Osteoblast (primary cell): ENCODE data around the gene DCLRE1B. TPM values are rescaled to one million over a fixed set of nuclear protein-coding genes. Genes with fewer than 3 reads are reported as not detected.
A peak's percentile ranks its signal among the peaks of the same experiment; 100 is the strongest.
"Not testable (repeated sequence)": the region's sequence is repeated elsewhere in the genome, so short reads cannot be mapped to it uniquely, and the experiment has no call there.

ENCODE experiments used
- DNase-seq: peaks from one replicate; pipeline ENCODE4 v3.0.0; 2011; ENCODE audit warnings: low spot score, mixed read lengths; ENCODE audit not compliant: insufficient read length; ENCODE audit errors: missing footprints
- H2AFZ ChIP-seq: 2 replicates; pipeline ENCODE4 v1.6.0; 2011; ENCODE audit warnings: mild to moderate bottlenecking, low read length
- H3K27ac ChIP-seq: 2 replicates; pipeline ENCODE4 v1.5.1; 2011; ENCODE audit warnings: mild to moderate bottlenecking, low read depth, low read length, moderate library complexity
- H3K27me3 ChIP-seq: 2 replicates; pipeline ENCODE4 v1.6.0; 2012; ENCODE audit warnings: mild to moderate bottlenecking, control low read depth, inconsistent platforms, low read length, moderate library complexity; ENCODE audit not compliant: insufficient read depth
- H3K36me3 ChIP-seq: 2 replicates; pipeline ENCODE4 v1.5.1; 2011; ENCODE audit warnings: mild to moderate bottlenecking, low read length, control low read depth, moderate library complexity; ENCODE audit not compliant: insufficient read depth
- H3K4me1 ChIP-seq: 2 replicates; pipeline ENCODE4 v1.5.1; 2011; ENCODE audit warnings: mild to moderate bottlenecking, low read length, control low read depth, moderate library complexity; ENCODE audit not compliant: insufficient read depth
- H3K4me2 ChIP-seq: 2 replicates; pipeline ENCODE4 v1.6.0; 2011; ENCODE audit warnings: mild to moderate bottlenecking, low read length; ENCODE audit not compliant: insufficient read depth
- H3K4me3 ChIP-seq: fragments of 200-600 bp; sonication (generic); 3 replicates; pipeline ENCODE4 v1.5.1; 2012; ENCODE audit warnings: mild to moderate bottlenecking, low read length, inconsistent platforms; ENCODE audit not compliant: insufficient read depth
- H3K79me2 ChIP-seq: 2 replicates; pipeline ENCODE4 v1.6.0; 2012; ENCODE audit warnings: mild to moderate bottlenecking, low read length, control low read depth, inconsistent platforms; ENCODE audit not compliant: insufficient read depth
- H3K9me3 ChIP-seq: 2 replicates; pipeline ENCODE4 v1.5.1; 2011; ENCODE audit warnings: low read depth, low read length, control low read depth
- H4K20me1 ChIP-seq: 2 replicates; pipeline ENCODE4 v1.6.0; 2012; ENCODE audit warnings: mild to moderate bottlenecking, low read length, control low read depth; ENCODE audit not compliant: insufficient read depth
- CTCF ChIP-seq: IDR thresholded peaks from 2 replicates; pipeline ENCODE4 v1.5.1; 2011; ENCODE audit warnings: mild to moderate bottlenecking, low read depth, low read length, moderate library complexity; ENCODE audit errors: extremely low read depth
- total RNA-seq: library from RNA; depleted of rRNA; stranded (reverse); fragments of >200 nt; gene quantifications from 2 replicates; pipeline ENCODE4 v1.2.3, GENCODE V29; 2012

The DCLRE1B gene
- total RNA-seq, 1 donor, result 3.6 TPM

DNA sequence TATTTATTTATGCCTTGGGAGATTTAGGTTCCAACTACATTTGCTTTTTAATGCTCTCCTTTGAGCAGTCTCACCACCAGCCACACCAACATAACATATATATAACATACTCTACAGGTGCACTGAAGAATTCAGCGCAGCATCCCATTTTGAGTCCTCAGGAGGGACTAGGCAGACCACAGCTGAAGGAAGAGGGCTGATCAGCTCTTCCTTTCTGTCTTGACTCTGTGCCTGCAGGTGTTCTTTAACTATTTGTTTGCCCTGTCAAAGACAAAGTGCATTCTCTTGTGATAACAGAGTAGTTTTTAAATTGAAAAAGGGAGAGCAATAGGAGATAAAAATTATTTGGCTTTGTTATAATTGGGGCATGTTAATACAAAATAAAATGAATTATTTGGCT is 41.0 kb downstream of the DCLRE1B start:
- Histone ChIP-seq H3K79me2 (peaks cover 77% of the 10 kb centered on the region), H3K9me3 (no peaks in the 10 kb centered on the region), H3K4me2 (no peak overlapping the region), H4K20me1 (no peaks in the 10 kb centered on the region), H3K36me3 (peaks cover 3% of the 10 kb centered on the region), H3K27ac (no peak overlapping the region), H3K4me1 (peaks cover 4% of the 10 kb centered on the region), H3K27me3 (no peaks in the 10 kb centered on the region), H2AFZ (no peak overlapping the region), H3K4me3 (no peak overlapping the region)
- no peak for DNase-seq
- TF ChIP-seq CTCF, result no peak

DNA sequence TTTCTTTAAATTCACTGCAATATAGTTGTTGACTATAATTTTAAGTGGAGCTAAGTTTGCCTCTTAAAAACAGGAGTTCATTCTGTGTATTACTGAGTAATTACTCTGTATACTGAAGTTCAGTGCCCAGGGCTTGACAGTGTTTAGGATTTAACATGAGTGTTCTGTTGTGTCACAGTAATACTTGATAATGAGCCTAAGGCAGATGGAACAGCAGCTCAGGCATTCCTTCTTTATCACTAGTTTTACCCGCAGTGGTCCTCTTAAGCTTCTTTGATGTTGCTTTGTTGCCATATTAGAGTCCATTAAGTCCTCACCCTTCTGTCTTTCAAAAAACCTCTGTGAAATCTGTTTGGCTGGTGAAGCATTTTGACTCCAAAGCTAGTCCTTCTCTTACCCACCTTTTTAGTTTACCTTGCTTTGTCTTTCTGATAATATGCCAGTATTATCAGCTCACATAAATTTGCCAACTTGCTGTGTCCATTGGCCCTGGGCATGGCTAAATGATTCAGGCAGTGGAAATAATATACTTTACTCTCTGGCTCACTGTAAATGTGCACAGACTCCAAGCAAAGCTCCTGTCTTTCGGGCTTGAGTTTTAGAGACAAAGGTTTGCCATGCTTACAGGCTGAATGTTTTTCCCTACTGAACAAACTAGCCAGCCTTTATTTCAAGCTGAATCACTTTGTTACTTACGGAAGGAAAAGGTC is 41.7 kb downstream of the DCLRE1B start:
- no peaks in the 10 kb centered on the region for H3K9me3 ChIP-seq
- peaks cover 4% of the 10 kb centered on the region for H3K4me1 ChIP-seq
- H4K20me1 ChIP-seq, result no peaks in the 10 kb centered on the region
- no peaks in the 10 kb centered on the region for H3K36me3 ChIP-seq
- TF ChIP-seq CTCF, result no peak
- no peak overlapping the region for H3K4me3 ChIP-seq
- H3K27ac ChIP-seq, result no peak overlapping the region
- H2AFZ ChIP-seq, result no peak overlapping the region
- peaks cover 82% of the 10 kb centered on the region for H3K79me2 ChIP-seq
- peak overlapping the region; percentile 31 for H3K4me2 ChIP-seq
- no peaks in the 10 kb centered on the region for H3K27me3 ChIP-seq
- DNase-seq, result no peak

- no peaks in the 10 kb centered on the region for H3K27me3 ChIP-seq
- H3K27ac ChIP-seq, result no peak overlapping the region
- no peaks in the 10 kb centered on the region for H4K20me1 ChIP-seq
- H2AFZ ChIP-seq, result no peak overlapping the region
- peak overlapping the region; percentile 31 for H3K4me2 ChIP-seq
- no peaks in the 10 kb centered on the region for H3K9me3 ChIP-seq
- H3K4me1 ChIP-seq, result peaks cover 4% of the 10 kb centered on the region
- H3K36me3 ChIP-seq, result no peaks in the 10 kb centered on the region
- TF ChIP-seq CTCF, result no peak
- H3K4me3 ChIP-seq, result no peak overlapping the region
- DNase-seq, result no peak
- H3K79me2 ChIP-seq, result peaks cover 83% of the 10 kb centered on the region
Measured at GRCh38 chr1:113947388-113948107, 42.4 kb downstream of the DCLRE1B start.

- not testable (repeated sequence) for H3K36me3 ChIP-seq, H3K9me3 ChIP-seq, H3K27ac ChIP-seq, H2AFZ ChIP-seq, H3K4me2 ChIP-seq, H3K27me3 ChIP-seq, H3K4me3 ChIP-seq, H4K20me1 ChIP-seq, DNase-seq, H3K4me1 ChIP-seq
- H3K79me2 ChIP-seq, result peaks cover 80% of the 10 kb centered on the region
Measured at GRCh38 chr1:113948151-113948550, 43.0 kb downstream of the DCLRE1B start.
